HG03442 (cell line): ENCODE measurements around the gene CSF3.
"Not testable (repeated sequence)": the region's sequence is repeated elsewhere in the genome, so short reads cannot be mapped to it uniquely, and the experiment has no call there.

Experiments
- ATAC-seq: cut with Tn5 transposase; IDR thresholded peaks from one replicate; pipeline ENCODE4 v1.9.1; 2021; ENCODE audit warnings: mild to moderate bottlenecking, moderate library complexity; ENCODE audit not compliant: unreplicated experiment

CSF3 gene

DNA sequence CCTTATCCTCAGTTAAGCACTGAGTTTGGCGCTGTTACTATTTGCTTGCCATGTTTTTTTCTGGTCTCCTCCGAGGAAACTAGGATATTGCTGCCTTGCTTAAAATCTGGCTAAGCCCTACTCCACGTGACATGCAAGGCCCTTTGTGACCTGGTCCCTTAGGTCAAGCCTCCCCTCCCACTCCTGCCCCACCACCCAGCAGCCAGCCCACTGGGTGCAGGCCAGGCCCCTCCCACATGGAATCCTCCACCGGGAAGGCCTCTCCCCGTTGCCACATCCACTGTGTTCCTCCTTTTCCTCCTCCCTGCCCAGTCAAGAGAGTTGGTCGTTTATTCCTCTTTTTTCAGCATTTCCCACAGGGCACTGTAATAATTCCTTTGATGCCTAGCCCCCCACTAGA is 18.4 kb upstream of the CSF3 start:
- ATAC-seq = no peak

DNA sequence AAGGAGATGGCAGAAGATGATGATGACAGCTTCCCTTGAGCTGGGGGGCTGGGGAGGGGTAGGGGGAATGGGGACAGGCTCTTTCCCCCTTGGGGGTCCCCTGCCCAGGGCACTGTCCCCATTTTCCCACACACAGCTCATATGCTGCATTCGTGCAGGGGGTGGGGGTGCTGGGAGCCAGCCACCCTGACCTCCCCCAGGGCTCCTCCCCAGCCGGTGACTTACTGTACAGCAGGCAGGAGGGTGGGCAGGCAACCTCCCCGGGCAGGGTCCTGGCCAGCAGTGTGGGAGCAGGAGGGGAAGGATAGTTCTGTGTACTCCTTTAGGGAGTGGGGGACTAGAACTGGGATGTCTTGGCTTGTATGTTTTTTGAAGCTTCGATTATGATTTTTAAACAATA is 17.7 kb upstream of the CSF3 start:
- no peak for ATAC-seq

DNA sequence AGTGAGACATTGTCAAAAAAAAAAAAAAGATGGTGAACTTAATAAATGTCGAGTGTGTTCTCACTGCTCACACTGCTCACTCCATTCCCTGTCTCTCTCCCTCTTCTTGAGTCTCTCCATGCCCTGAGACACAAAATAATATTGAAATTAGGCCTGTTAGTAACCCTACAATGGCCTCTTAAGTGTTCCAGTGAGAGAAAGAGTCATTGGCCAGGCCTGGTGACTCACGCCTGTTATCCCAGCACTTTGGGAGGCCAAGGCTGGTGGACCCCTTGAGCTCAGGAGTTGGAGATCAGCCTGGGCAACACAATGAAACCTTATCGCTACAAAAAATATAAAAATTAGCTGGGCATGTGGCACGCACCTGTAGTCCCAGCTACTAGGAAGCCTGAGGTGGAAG is 16.2 kb upstream of the CSF3 start:
- ATAC-seq = no peak

DNA sequence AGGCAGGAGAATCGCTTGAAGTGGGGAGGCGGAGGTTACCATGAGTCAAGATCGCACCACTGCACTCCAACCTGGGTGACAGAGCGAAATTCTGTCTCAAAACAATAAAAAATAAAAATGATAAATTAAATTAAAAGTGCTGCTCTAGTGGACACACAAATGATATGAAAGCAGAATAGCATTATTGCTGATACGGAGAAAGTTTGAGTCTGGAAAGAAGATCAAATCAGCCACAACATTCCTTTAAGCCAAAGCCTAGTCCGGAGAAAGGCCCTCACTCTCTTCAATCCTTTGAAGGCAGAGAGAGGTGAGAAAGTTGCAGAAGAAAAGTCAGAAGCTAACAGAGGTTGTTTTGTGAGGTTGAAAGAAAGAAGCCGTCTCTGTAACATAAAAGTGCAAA is 15.1 kb upstream of the CSF3 start:
- ATAC-seq = no peak

DNA sequence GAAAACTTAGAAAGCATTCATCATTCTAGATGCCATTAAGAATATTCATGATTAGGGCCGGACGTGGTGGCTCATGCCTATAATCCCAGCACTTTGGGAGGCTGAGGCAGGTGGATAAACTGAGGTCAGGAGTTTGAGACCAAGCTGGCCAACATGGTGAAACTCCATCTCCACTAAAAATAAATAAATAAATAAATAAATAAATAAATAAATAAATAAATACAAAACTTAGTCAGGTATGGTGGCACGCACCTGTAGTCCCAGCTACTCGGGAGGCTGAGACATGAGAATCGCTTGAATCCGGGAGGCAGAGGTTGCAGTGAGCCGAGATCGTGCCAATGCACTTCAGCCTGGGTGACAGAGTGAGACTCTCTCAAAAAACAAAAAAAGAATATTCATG is 13.9 kb upstream of the CSF3 start:
- not testable (repeated sequence) for ATAC-seq

DNA sequence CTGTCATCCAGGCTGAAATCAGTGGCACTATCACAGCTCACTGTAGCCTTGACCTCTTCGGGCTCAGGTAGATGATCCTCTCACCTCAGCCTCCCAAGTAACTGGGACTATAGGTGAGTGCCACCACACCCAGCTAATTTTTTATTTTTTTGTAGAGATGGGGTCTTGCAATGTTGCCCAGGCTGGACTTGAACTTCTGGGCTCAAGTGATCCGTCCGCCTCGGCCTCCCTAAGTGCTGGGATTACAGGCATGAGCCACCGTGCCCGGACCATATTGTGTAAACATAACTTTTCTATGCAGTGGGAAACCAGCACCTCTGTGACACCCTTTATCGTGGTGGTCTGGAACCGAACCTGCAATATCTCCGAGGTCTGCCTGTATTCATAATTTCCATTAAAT is 11.2 kb upstream of the CSF3 start:
- ATAC-seq = no peak

DNA sequence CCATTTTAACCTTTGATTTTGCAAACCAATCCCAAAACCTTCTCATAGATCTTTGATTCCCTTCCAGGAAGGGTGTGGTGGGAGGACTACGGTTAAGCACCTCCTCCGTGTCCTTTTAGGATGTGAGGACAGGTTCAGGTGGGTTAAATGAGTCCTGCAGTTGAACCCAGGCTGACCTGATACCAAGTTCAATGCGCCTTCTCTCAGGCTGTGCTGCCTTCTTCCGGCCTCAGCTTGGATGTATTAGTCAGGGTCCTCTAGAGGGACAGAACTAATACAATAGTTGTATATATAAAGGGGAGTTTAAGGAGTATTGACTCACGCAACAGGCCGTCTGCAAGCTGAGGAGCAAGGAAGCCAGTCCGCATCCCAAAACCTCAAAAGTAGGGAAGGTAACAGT is 10.5 kb upstream of the CSF3 start:
- no peak for ATAC-seq

DNA sequence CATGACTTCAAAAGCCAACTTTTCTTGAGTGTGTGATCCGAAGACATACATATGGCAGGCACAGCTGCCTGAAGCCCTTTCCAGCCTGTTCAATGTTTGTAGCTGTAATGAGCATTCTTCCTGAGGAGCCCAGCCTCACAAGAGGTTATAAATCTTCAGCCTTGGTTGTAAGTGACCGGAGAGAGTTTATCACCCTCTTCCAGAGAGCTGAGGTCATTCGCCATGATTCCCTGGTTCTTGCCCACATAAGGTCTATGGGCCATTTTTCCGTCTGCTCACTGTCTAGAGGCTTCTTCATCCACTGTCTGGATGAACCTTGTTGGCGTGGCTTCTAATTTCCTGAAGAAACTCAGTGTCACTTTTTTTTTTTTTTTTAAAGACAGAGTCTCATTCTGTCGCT is 9.7 kb upstream of the CSF3 start:
- ATAC-seq = no peak

DNA sequence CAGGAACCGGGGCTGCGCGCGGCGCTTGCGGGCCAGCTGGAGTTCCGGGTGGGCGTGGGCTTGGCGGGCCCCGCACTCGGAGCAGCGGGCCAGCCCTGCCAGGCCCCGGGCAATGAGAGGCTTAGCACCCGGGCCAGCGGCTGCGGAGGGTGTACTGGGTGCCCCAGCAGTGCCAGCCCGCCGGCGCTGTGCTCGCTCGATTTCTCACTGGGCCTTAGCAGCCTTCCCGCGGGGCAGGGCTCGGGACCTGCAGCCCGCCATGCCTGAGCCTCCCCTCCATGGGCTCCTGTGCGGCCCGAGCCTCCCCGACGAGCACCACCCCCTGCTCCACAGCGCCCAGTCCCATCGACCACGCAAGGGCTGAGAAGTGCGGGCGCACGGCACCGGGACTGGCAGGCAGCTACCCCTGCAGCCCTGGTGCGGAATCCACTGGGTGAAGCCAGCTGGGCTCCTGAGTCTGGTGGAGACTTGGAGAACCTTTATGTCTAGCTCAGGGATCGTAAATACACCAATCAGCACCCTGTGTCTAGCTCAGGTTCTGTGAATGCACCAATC is 4.2 kb upstream of the CSF3 start:
- ATAC-seq = not testable (repeated sequence)

DNA sequence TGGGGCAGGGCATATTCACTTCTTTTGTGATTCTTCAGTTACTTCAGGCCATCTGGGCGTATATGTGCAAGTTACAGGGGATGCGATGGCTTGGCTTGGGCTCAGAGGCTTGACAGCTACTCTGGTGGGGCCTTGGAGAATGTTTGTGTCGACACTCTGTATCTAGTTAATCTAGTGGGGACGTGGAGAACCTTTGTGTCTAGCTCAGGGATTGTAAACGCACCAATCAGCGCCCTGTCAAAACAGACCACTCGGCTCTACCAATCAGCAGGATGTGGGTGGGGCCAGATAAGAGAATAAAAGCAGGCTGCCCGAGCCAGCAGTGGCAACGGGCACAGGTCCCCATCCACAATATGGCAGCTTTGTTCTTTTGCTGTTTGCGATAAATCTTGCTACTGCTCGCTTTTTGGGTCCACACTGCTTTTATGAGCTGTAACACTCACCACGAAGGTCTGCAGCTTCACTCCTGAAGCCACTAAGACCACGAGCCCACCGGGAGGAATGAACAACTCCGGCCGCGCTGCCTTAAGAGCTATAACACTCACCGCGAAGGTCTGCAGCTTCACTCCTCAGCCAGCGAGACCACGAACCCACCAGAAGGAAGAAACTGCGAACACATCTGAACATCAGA is 3.1 kb upstream of the CSF3 start:
- not testable (repeated sequence) for ATAC-seq

DNA sequence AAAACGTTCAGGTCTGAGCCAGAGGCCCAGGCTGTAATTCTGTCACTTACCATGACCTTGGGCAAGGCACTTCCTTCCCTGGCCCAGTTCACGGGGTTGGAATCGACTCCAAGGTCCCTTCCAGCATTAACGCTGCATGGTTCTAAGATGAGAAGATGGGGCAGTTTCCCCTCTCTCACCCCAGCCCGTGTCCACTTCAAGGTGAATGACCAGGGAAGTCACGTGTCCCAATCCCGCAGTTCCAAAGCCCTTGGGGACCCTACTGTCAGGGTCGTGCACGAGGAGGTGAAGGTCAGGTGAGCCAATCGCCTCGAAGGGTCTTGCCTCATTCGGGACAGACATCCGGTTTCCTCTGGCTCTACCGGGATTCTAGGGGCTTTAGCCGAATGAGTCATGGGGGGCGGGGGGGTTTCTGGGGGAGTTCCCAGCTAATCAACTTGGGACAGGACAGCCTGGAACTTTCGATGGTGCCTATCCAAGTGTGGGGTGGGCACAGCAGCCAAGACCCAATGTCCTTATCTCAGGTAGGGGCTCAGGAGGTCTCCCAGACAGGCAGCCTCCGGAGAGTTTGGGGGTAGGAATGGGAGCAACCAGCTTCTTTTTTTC is 762 bp upstream of the CSF3 start:
- no peak for ATAC-seq

DNA sequence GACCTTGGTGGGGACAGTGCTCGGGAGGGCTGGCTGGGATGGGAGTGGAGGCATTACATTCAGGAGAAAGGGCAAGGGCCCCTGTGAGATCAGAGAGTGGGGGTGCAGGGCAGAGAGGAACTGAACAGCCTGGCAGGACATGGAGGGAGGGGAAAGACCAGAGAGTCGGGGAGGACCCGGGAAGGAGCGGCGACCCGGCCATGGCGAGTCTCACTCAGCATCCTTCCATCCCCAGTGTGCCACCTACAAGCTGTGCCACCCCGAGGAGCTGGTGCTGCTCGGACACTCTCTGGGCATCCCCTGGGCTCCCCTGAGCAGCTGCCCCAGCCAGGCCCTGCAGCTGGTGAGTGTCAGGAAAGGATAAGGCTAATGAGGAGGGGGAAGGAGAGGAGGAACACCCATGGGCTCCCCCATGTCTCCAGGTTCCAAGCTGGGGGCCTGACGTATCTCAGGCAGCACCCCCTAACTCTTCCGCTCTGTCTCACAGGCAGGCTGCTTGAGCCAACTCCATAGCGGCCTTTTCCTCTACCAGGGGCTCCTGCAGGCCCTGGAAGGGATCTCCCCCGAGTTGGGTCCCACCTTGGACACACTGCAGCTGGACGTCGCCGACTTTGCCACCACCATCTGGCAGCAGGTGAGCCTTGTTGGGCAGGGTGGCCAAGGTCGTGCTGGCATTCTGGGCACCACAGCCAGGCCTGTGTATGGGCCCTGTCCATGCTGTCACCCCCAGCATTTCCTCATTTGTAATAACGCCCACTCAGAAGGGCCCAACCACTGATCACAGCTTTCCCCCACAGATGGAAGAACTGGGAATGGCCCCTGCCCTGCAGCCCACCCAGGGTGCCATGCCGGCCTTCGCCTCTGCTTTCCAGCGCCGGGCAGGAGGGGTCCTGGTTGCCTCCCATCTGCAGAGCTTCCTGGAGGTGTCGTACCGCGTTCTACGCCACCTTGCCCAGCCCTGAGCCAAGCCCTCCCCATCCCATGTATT is 1.1 kb downstream of the CSF3 start:
- no peak for ATAC-seq

DNA sequence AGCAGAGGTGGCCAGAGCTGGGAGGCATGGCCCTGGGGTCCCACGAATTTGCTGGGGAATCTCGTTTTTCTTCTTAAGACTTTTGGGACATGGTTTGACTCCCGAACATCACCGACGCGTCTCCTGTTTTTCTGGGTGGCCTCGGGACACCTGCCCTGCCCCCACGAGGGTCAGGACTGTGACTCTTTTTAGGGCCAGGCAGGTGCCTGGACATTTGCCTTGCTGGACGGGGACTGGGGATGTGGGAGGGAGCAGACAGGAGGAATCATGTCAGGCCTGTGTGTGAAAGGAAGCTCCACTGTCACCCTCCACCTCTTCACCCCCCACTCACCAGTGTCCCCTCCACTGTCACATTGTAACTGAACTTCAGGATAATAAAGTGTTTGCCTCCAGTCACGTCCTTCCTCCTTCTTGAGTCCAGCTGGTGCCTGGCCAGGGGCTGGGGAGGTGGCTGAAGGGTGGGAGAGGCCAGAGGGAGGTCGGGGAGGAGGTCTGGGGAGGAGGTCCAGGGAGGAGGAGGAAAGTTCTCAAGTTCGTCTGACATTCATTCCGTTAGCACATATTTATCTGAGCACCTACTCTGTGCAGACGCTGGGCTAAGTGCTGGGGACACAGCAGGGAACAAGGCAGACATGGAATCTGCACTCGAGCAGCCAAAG is 2.3 kb downstream of the CSF3 start:
- ATAC-seq = no peak

DNA sequence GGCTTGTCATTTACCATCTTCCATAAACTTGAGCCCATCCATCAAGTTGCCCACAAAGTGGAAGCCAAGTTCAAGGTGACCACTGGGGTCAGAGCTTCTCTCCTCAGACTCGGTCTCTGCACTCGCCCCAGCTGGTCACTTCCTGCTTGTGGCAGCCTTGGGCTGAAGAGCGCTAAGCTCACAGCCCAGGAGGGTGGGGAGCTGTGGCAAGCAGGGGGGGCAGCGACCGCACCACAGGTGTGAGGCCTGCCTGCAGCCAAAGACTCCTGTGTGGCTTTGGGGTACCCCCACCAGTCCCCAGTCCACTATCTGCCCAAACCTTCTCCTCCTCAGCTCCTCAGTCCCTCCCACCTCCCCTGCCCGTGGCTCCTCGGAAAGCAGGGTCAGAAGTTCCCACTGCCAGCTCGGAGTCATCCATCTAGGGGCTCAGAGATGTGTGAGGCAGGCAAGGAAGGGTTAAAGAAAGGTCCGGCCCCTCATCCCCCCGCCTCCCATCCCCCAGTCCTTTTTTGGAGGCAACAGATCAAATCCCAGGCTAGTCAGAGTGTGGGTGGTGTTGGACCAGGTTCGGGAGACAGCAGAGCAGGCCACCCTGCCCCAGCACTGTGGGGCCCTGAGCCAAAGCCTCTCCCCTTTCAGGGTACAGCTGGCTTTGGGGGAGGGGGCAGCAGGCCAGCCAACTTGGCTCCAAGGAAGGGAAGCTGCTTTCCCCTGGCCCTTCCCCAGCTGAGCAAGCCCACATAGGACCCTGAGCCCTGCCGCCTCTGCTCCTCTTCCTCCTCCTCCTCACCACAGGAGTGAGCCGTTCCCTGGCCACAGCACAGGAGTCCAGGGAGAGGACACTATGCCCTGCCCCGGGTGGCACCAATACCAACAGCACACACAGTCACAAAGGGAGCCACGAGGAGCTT is 3.2 kb downstream of the CSF3 start:
- ATAC-seq = no peak

DNA sequence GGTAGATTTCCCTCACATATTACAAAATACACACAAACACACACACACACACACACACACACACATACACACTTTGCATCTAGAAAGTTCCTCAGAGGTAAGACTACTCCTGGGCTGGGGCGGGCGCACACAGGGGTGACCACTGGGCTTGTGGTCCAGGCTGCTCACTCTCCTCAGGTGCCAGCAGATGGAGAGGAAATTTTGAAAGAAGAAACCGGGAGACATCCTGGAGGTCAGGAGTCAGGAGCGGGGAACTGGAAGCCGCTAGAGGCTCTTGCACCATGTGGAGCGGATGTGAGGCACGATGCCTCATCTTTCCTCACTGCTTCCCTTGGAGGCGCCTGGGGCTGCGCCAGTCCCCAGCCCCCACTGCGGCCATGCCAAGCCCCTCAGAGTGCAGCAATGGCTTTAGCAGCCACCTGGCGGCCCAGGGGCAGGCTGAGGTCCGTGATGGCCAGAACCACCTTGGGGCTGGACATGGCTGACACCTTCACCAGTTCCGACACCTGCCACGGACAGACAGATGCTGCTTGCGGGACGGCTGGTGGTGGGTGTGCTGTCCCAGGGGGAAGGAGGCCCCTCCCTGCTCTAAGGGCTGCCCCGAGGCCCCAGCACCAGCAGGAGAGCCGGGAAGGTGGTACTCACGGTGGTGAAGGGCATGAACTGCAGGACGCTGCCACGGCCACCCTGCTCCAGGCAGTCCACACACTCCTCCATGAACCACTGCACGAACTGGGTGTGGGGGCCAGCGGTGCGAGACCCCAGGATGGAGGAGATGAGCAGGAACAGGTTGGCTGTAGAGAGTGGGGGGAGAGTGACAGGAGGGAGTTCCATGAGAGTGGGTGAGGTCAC is 4.1 kb downstream of the CSF3 start:
- no peak for ATAC-seq

DNA sequence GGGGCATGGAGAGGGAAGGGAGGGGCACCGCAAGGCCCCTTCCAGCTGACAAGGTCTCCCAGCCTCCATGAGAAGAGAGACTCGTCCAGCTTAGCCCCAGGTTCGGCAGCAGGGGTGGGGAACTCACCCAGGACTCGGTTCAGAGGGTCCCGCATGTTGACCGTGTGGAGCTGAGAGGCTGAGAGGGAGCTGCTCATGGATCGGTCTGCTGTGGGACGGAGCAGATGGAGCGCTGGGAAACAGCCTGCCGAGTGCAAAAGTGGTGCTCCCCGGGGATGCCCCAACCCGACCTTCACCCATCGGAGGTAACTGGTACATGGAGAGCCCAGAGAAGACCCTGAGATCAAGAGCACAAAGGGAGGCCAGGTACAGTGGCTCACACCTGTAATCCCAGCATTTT is 4.9 kb downstream of the CSF3 start:
- no peak for ATAC-seq

DNA sequence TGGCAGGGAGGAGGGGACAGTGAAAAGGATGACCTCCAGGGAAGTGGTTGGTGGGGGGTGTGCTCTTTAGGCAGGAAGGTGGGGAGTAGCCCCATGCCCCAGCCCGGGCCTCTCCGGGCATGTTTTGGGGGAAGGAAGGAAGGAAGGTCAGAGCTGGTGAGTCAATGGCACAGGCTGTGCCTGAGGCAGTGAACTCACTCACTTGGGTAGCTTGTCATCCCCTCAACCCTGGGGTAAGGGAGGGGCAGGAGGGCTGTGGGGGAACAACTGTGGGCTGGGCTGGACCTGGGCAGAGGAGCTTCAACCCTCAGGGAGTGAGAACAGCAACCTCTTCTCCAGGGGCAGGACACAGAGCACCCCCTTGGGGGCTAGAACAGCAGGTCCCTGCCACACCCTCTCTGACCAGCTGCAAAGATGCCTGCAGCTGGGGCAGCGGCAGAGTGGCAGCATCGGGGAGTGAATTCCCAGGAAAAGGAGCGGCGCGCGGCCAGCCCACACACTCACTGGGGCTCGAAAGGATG is 6.3 kb downstream of the CSF3 start:
- no peak for ATAC-seq

DNA sequence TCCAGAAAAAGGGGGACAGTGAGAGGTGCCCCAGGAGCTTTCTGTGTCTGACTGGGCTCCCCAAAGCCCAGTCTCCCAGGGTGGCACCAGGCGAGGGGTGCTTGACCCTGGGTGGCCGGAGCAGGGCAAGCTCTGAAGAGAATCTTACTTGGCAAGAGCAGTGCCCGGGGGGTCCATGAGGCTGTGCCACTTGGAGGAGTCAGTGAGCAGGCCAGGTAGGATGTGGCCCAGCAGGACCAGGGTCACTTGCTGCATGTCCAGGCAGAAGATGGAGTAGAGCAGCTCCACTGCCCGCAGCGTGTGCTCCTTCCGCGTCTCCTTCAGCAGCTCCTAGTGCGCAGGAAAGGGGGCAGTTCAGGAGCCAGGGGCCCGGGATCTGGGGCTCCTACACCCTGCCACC is 7.3 kb downstream of the CSF3 start:
- no peak for ATAC-seq

DNA sequence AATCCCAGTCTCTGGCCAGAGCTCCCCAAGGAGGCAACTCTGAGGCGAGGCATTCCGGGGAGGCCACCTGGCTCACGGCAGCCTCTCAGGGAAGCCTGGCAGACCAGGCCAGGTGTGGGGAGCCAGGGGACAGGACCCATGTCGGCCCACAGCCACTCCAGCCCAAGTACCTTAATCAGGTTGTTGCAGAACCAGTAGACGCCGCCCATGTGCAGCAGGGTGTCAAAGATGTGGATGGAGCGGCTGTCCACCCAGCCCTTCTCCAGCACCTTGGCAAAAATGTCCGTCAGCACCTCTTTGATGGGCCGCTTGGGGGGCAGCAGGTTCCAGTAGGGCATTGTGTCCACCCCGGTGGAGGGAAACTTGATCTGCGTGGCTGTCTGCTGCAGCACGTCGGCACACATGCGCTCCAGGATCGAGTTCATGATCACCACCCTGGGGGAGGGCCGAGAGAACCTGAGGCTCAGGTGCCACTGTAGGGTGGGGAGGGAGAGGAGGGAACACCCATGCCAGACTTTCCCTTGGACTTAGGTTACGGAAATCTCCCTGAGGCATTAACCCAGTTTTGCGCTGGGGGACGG is 7.8 kb downstream of the CSF3 start:
- no peak for ATAC-seq
